Gastroesophageal sphincter (tissue), 4 donors: Measurements from ENCODE around the gene EHD1. TPM values are rescaled to one million over a fixed set of nuclear protein-coding genes. Genes with fewer than 3 reads are reported as not detected.

ENCODE experiments used
- ATAC-seq: fragments of 150-250 bp; one replicate; pipeline ENCODE4 v1.9.1; 2016; ENCODE audit warnings: mild to moderate bottlenecking, moderate library complexity
- H3K27ac ChIP-seq, 4 donors: fragments of 200-600 bp; sonication (generic) in 3 of 4; 1 replicate in 3 of 4; 2 replicates in 1 of 4; pipeline ENCODE4 v1.5.1; 2016 to 2019
- H3K27me3 ChIP-seq: fragments of 200-600 bp; sonication (generic); one replicate; pipeline ENCODE4 v1.5.1; 2019
- H3K36me3 ChIP-seq, 2 donors: fragments of 200-600 bp; sonication (generic); one replicate each; pipeline ENCODE4 v1.5.1; 2019; ENCODE audit warnings: control low read depth in 1 of 2
- H3K4me1 ChIP-seq, 3 donors: fragments of 200-600 bp; sonication (generic); 1 replicate in 2 of 3; 2 replicates in 1 of 3; pipeline ENCODE4 v1.5.1; 2016 to 2019; ENCODE audit warnings: control low read depth in 2 of 3
- H3K4me3 ChIP-seq, 2 donors: fragments of 200-600 bp; sonication (generic); one replicate each; pipeline ENCODE4 v1.5.1; 2019; ENCODE audit warnings: mild to moderate bottlenecking in 1 of 2, moderate library complexity in 1 of 2
- H3K9me3 ChIP-seq, 3 donors: fragments of 200-600 bp; sonication (generic); one replicate each; pipeline ENCODE4 v1.5.1; 2017 to 2019; ENCODE audit warnings: control low read depth in 2 of 3
- CTCF ChIP-seq, 4 experiments: fragments of 200-600 bp in 2 of 4; fragments of 450-650 bp in 2 of 4; sonication (generic) in 1 of 4; IDR thresholded peaks; one replicate each; pipeline ENCODE4 v1.5.1; 2017 to 2019; ENCODE audit warnings: antibody characterized with exemption in 4 of 4, mild to moderate bottlenecking in 2 of 4, moderate library complexity in 2 of 4
- EP300 ChIP-seq: sonication (generic); formaldehyde crosslinking; IDR thresholded peaks from one replicate; pipeline ENCODE4 v1.6.1; 2017; ENCODE audit warnings: antibody characterized with exemption, mild to moderate bottlenecking
- POLR2A ChIP-seq, 2 donors: fragments of 450-650 bp; IDR thresholded peaks; one replicate each; pipeline ENCODE4 v1.6.1; 2017; ENCODE audit warnings: antibody characterized with exemption in 2 of 2, mild to moderate bottlenecking in 2 of 2, moderate library complexity in 1 of 2
- POLR2AphosphoS5 ChIP-seq: sonication (generic); formaldehyde crosslinking; IDR thresholded peaks from one replicate; pipeline ENCODE4 v1.6.1; 2017; ENCODE audit warnings: antibody characterized with exemption
- WGBS, 2 donors: methylation state at CpG; one replicate each; pipeline ENCODE4 v1.1.5; 2018; ENCODE audit warnings: low coverage in 1 of 2; 5-methylcytosine and 5-hydroxymethylcytosine counted together
- total RNA-seq, 4 donors: library from RNA; depleted of rRNA; stranded (reverse); fragments of >200 nt; gene quantifications; one replicate each; pipeline ENCODE4 v1.1.0, GENCODE V29; 2016

The EHD1 gene
- total RNA-seq, 4 donors from 2014 or later = 92.1 to 188 (median 101) TPM

DNA sequence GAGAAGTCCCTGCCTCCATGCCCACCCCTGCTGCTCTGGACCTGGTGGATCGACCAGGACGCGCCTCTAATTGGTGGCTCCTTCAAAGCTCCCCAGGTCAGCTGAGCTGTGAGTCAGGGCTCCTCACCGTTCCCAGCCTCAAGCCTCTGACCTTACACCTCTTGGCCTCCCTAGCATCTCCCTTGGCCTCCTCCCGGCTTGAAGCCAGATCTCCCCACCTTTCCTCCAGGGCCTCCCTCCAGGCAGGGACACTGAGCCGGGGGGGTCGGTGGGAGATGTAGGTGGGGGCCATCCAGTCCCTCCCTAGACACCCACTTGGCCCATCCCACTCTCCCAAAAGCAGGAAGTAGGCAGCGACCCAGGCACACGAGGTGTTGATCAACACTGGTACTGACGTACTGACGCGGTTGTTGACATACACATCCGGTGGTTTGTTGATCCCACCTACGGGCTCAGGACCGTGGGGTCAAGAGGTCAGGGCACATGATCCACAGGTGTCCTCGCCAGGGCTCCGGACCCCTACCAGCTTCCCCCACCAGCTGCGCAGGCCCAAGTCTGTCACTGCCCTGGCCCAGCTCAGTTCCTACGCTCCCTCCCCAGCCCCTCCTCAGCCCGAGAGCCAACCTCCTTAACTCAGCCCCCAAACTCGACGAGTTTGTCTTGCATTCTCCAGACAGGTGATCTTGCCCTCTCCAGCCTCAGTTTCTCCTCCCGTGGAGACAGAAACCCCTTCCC, 37.8 kb upstream of the EHD1 start:
- ATAC-seq = no peak
- TF ChIP-seq CTCF (IDR thresholded peaks at IDR 0.05) = no peak
- TF ChIP-seq POLR2A (IDR thresholded peaks at IDR 0.05) = no peak
- no peaks in the 10 kb centered on the region for H3K27me3 ChIP-seq

DNA sequence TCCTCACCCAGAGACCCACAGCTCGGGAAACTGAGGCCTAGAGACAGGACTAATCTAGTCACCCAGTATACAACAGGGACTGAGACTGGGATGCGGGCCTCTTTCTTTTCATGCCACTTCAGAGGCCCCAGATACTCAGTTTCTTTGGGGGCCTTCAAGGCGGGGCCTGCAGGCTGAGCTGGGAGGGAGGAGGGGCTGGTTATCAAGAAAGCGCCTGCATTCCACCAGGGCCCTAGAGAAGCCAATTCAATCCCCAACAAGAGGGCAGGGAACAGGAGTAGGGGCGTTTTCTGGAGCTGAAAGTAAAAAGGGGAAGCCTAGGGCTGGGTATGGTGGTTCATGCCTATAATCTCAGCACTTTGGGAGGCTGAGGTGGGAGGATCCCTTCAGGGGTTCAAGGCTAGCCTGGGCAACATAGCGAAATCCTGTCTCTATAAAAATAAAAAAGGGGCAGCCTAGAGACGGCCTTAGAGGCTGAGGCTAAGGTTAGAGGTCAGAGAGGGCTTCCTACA, 37.0 kb upstream of the EHD1 start:
- Histone ChIP-seq H3K27me3 (no peaks in the 10 kb centered on the region), H3K9me3 (no peaks in the 10 kb centered on the region), H3K36me3 (peaks cover 0 to 43% of the 10 kb centered on the region in 2 donors), H3K27ac (peak overlapping the region in 1 of 4 donors; percentile 84), H3K4me3 (peak overlapping the region in 1 of 2 donors; percentile 74), H3K4me1 (peaks cover 2 to 44% (median 19%) of the 10 kb centered on the region in 3 donors)
- TF ChIP-seq POLR2AphosphoS5 = no peak
- no peak for TF ChIP-seq EP300
- TF ChIP-seq POLR2A (IDR thresholded peaks at IDR 0.05) = no peak
- no peak for TF ChIP-seq CTCF (IDR thresholded peaks at IDR 0.05)
- WGBS, 2 donors = 53 to 67% methylated on average over 3 to 4 of the region's 7 CpGs
- no peak for ATAC-seq

More for the DNA sequence above, 37.8 kb upstream of the EHD1 start:
- Histone ChIP-seq H3K27ac (peak overlapping the region; percentile 58 to 88 (median 82)), H3K36me3 (peaks cover 0 to 35% of the 10 kb centered on the region in 2 donors), H3K9me3 (no peaks in the 10 kb centered on the region), H3K4me3 (peak overlapping the region; percentile 74 to 78), H3K4me1 (peaks cover 2 to 44% (median 19%) of the 10 kb centered on the region in 3 donors)
- 0 to 30% methylated on average over 2 to 5 of the region's 23 CpGs for WGBS, 2 donors

GRCh38 chr11:64914123-64914522, 35.7 kb upstream of the EHD1 start:
- peaks cover 2 to 42% (median 19%) of the 10 kb centered on the region in 3 donors for H3K4me1 ChIP-seq
- no peaks in the 10 kb centered on the region for H3K27me3 ChIP-seq
- H3K9me3 ChIP-seq = no peaks in the 10 kb centered on the region
- peaks cover 0 to 56% of the 10 kb centered on the region in 2 donors for H3K36me3 ChIP-seq
- 83% methylated on average over 2 of the region's 17 CpGs; no CpG with 5 or more reads in 1 of the 2 donors for WGBS, 2 donors
- TF ChIP-seq CTCF (IDR thresholded peaks at IDR 0.05) = no peak
- no peak for TF ChIP-seq POLR2A (IDR thresholded peaks at IDR 0.05)
- TF ChIP-seq EP300 = no peak
- TF ChIP-seq POLR2AphosphoS5 = no peak
- no peak overlapping the region for H3K4me3 ChIP-seq
- ATAC-seq = no peak
- H3K27ac ChIP-seq = no peak overlapping the region

DNA sequence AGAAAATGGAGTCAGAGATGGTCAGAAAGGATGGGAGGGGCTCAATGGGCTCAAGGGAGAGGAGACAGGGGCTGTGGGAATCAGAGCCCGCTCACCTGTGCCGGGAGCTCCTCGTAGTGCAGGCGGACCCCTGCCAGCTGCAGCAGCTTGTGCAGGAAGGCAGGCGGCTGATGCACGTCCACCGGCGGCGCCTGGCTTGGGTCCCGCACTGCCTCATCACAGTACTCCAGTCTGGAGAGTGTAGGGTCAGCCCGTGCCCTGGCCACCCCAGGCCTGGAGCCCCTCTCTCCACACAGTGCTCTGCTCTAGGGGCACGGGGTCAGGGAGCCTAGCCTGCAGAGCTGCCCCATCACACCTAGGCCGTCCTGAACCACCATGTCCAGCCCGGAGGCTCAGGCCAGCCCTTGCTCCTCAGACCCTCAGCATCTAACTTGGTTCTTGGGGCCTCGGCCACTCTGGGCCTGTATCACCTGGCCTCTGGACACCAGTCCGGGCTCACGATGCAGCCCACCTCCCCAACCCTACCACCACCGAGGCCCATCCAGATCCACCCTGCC, 34.8 kb upstream of the EHD1 start:
- Histone ChIP-seq H3K27me3 (no peaks in the 10 kb centered on the region), H3K27ac (no peak overlapping the region), H3K4me1 (peaks cover 2 to 34% (median 16%) of the 10 kb centered on the region in 3 donors), H3K9me3 (no peaks in the 10 kb centered on the region), H3K36me3 (peaks cover 0 to 65% of the 10 kb centered on the region in 2 donors), H3K4me3 (no peak overlapping the region)
- 82 to 95% methylated on average over 4 to 9 of the region's 18 CpGs for WGBS, 2 donors
- TF ChIP-seq EP300 = no peak
- no peak for TF ChIP-seq CTCF (IDR thresholded peaks at IDR 0.05)
- TF ChIP-seq POLR2A (IDR thresholded peaks at IDR 0.05) = no peak
- TF ChIP-seq POLR2AphosphoS5 = no peak
- no peak for ATAC-seq
